GM10847 (cell line): Measurements from ENCODE around the gene RANBP9.
A peak's percentile ranks its signal among the peaks of the same experiment; 100 is the strongest.

Source experiments
- POLR2A ChIP-seq: IDR thresholded peaks from 2 replicates; pipeline ENCODE4 v1.6.1; 2011; ENCODE audit not compliant: insufficient read length; ENCODE audit errors: extremely low read depth

Gene RANBP9

GRCh38 chr6:13722880-13723279 lies 11.2 kb upstream of the RANBP9 start:
- no peak for TF ChIP-seq POLR2A

GRCh38 chr6:13718123-13718458 lies 6.5 kb upstream of the RANBP9 start:
- TF ChIP-seq POLR2A, result no peak

GRCh38 chr6:13716955-13717295 lies 5.3 kb upstream of the RANBP9 start:
- no peak for TF ChIP-seq POLR2A

GRCh38 chr6:13716225-13716954 lies 4.8 kb upstream of the RANBP9 start:
- no peak for TF ChIP-seq POLR2A

GRCh38 chr6:13715444-13715883 lies 3.8 kb upstream of the RANBP9 start:
- TF ChIP-seq POLR2A, result no peak

- TF ChIP-seq POLR2A, result no peak
These were observed 914 bp upstream of the RANBP9 start for GRCh38 chr6:13712599-13712898.

- peak; percentile 69 for TF ChIP-seq POLR2A
These were observed 307 bp downstream of the RANBP9 start for GRCh38 chr6:13711324-13711732.

- no peak for TF ChIP-seq POLR2A
These were observed 897 bp downstream of the RANBP9 start for GRCh38 chr6:13710552-13711323.

- no peak for TF ChIP-seq POLR2A
These were observed 1.7 kb downstream of the RANBP9 start for GRCh38 chr6:13709689-13710551.

- TF ChIP-seq POLR2A, result no peak
These were observed 2.9 kb downstream of the RANBP9 start for GRCh38 chr6:13708736-13709135.

GRCh38 chr6:13703496-13703895 lies 8.1 kb downstream of the RANBP9 start:
- TF ChIP-seq POLR2A, result no peak

- no peak for TF ChIP-seq POLR2A
These were observed 8.8 kb downstream of the RANBP9 start for GRCh38 chr6:13702809-13703302.

- no peak for TF ChIP-seq POLR2A
These were observed 11.4 kb downstream of the RANBP9 start for GRCh38 chr6:13700232-13700631.

GRCh38 chr6:13698715-13699114 lies 12.9 kb downstream of the RANBP9 start:
- no peak for TF ChIP-seq POLR2A

- no peak for TF ChIP-seq POLR2A
These were observed 13.8 kb downstream of the RANBP9 start for GRCh38 chr6:13697857-13698256.

GRCh38 chr6:13696226-13696625 lies 15.4 kb downstream of the RANBP9 start:
- no peak for TF ChIP-seq POLR2A
